Activated naive CD8-positive, alpha-beta T cell treated with anti-CD3 and anti-CD28 coated beads, Interleukin-2, amount 10 ng/mL, durations not matched to agents 7 days and 5 days (primary cell): Measurements from ENCODE around the gene IER3. TPM values are rescaled to one million over a fixed set of nuclear protein-coding genes. Genes with fewer than 3 reads are reported as not detected.

Experiments
- total RNA-seq, 2 experiments: library from RNA; stranded (reverse); gene quantifications; one replicate each; pipeline ENCODE4 v1.2.3, GENCODE V29; 2021

IER3 gene
- total RNA-seq, 2 experiments from 2014 or later = 49.1 to 52.7 TPM

Other genes with a start within 250 kb of the IER3 start
- gene GNL1, start 188.1 kb downstream of the IER3 start, total RNA-seq = 10 to 100 TPM; 84.3 to 88.6 TPM
- 10 to 100 TPM; 19.9 to 22.5 TPM for gene PRR3, start 187.3 kb downstream of the IER3 start, total RNA-seq
- 10 to 100 TPM; 67.5 to 70.4 TPM for gene ABCF1, start 173.1 kb downstream of the IER3 start, total RNA-seq
- 100 to 1,000 TPM; 140 to 151 TPM for gene PPP1R10, start 127.3 kb downstream of the IER3 start, total RNA-seq
- 10 to 100 TPM; 43.8 to 44.5 TPM for gene MRPS18B, start 126.7 kb downstream of the IER3 start, total RNA-seq
- gene ATAT1, start 117.7 kb downstream of the IER3 start, total RNA-seq = 10 to 100 TPM; 11.2 to 13.5 TPM
- 10 to 100 TPM; 33.5 to 34.3 TPM for gene C6orf136, start 97.4 kb downstream of the IER3 start, total RNA-seq
- 10 to 100 TPM; 42.9 to 44.2 TPM for gene DHX16, start 71.5 kb downstream of the IER3 start, total RNA-seq
- 100 to 1,000 TPM; 245 to 251 TPM for gene PPP1R18, start 57.9 kb downstream of the IER3 start, total RNA-seq
- gene NRM, start 53.6 kb downstream of the IER3 start, total RNA-seq = 10 to 100 TPM; 33.1 to 33.9 TPM
- gene MDC1, start 27.3 kb downstream of the IER3 start, total RNA-seq = 10 to 100 TPM; 50.2 to 52.2 TPM
- 1,000 to 10,000 TPM; 1,168 to 1,207 TPM for gene TUBB, start 24.2 kb downstream of the IER3 start, total RNA-seq
- gene FLOT1, start 1.9 kb downstream of the IER3 start, total RNA-seq = 100 to 1,000 TPM; 261 to 271 TPM
- 10 to 100 TPM; 10.9 to 11.3 TPM for gene DDR1, start 140.0 kb upstream of the IER3 start, total RNA-seq
- 10 to 100 TPM; 26.7 to 36.2 TPM for gene GTF2H4, start 163.7 kb upstream of the IER3 start, total RNA-seq
- gene VARS2, start 169.7 kb upstream of the IER3 start, total RNA-seq = 10 to 100 TPM; 38.0 to 43.1 TPM
- gene SFTA2, start 187.6 kb upstream of the IER3 start, total RNA-seq = not detected
- not detected for gene MUCL3, start 196.4 kb upstream of the IER3 start, total RNA-seq
- not detected for gene MUC21, start 239.2 kb upstream of the IER3 start, total RNA-seq